Caco-2 (cell line): ENCODE measurements around the gene THADA. TPM values are rescaled to one million over a fixed set of nuclear protein-coding genes. Genes with fewer than 3 reads are reported as not detected.

Experiments
- BruUV-seq: library from RNA; stranded (reverse); fragments of 400-500 nt; replicated peaks from 2 replicates; lab custom pipeline; 2021; lab: Mats Ljungman, UMichigan
- CTCF ChIA-PET: fragments of 300-600 bp; sonication (Branson Sonifier 250); formaldehyde crosslinking; loops from one replicate; lab custom pipeline; 2022; ENCODE audit warnings: antibody characterized with exemption; lab: Charles Lee
- POLR2A ChIA-PET: fragments of 300-600 bp; sonication (Branson Sonifier 250); formaldehyde crosslinking; loops from one replicate; lab custom pipeline; 2022; ENCODE audit warnings: antibody characterized with exemption; lab: Charles Lee
- DNase-seq, 2 experiments: peaks; one replicate each; pipeline versions ENCODE4 v3.0.0 to v3.0.0-alpha.2; 2020 to 2022
- H3K27me3 ChIP-seq: replicated peaks from 2 replicates; pipeline ENCODE4 v1.6.0; 2011; ENCODE audit warnings: low read length; ENCODE audit not compliant: control insufficient read depth, insufficient read depth
- H3K36me3 ChIP-seq: 2 replicates; pipeline ENCODE4 v1.5.1; 2011; ENCODE audit warnings: low read length; ENCODE audit not compliant: control insufficient read depth, insufficient read depth
- H3K4me1 ChIP-seq: fragments of 250-450 bp; sonication (Bioruptor Pico); 2 replicates; pipeline ENCODE4 v1.5.1; 2020; ENCODE audit warnings: mild to moderate bottlenecking
- H3K4me3 ChIP-seq: 2 replicates; pipeline ENCODE4 v1.5.1; 2011; ENCODE audit warnings: low read depth, mild to moderate bottlenecking, control low read depth, low read length
- H3K9me3 ChIP-seq: fragments of 250-450 bp; sonication (Bioruptor Pico); 2 replicates; pipeline ENCODE4 v1.5.1; 2020; ENCODE audit warnings: mild to moderate bottlenecking, moderate library complexity
- H3K27ac Mint-ChIP-seq: one replicate; pipeline ENCODE4 v1.8.0; 2022; ENCODE audit warnings: mixed read lengths; ENCODE audit not compliant: unreplicated experiment
- H3K27me3 Mint-ChIP-seq: one replicate; pipeline ENCODE4 v1.8.0; 2022; ENCODE audit warnings: mixed read lengths; ENCODE audit not compliant: insufficient read depth, unreplicated experiment
- H3K36me3 Mint-ChIP-seq: one replicate; pipeline ENCODE4 v1.8.0; 2022; ENCODE audit warnings: mild to moderate bottlenecking, mixed read lengths; ENCODE audit not compliant: insufficient read depth, unreplicated experiment
- H3K4me1 Mint-ChIP-seq: one replicate; pipeline ENCODE4 v1.8.0; 2022; ENCODE audit warnings: low read depth, mixed read lengths; ENCODE audit not compliant: unreplicated experiment
- H3K4me3 Mint-ChIP-seq: one replicate; pipeline ENCODE4 v1.8.0; 2022; ENCODE audit warnings: mild to moderate bottlenecking, moderate library complexity, mixed read lengths; ENCODE audit not compliant: unreplicated experiment
- H3K9me3 Mint-ChIP-seq: one replicate; pipeline ENCODE4 v1.8.0; 2022; ENCODE audit warnings: mixed read lengths; ENCODE audit not compliant: unreplicated experiment
- intact Hi-C: fragments of 100-400 bp; cut with micrococcal nuclease; formaldehyde crosslinking; loops from one replicate; pipeline ENCODE4 v1.10.0; 2022; ENCODE audit not compliant: unreplicated experiment
- total RNA-seq: library from RNA; stranded (reverse); gene quantifications from 2 replicates; pipeline ENCODE4 v1.2.3, GENCODE V29; 2022
- TF ChIP-seq, protein P1 (sequence below), 2 experiments: fragments of 200-600 bp in 1 of 2; IDR thresholded peaks; 1 replicate in 1 of 2; 2 replicates in 1 of 2; pipeline versions ENCODE4 v1.5.1 to v1.8.0; 2011 to 2022; ENCODE audit warnings: antibody characterized with exemption in 1 of 2, control low read depth in 1 of 2, inconsistent platforms in 1 of 2, low read depth in 1 of 2, low read length in 1 of 2, mild to moderate bottlenecking in 1 of 2, moderate library complexity in 1 of 2; ENCODE audit not compliant: insufficient read depth in 1 of 2, severe bottlenecking in 1 of 2, unreplicated experiment in 1 of 2

The THADA gene
- total RNA-seq, 1 experiment from 2014 or later, result 33.8 TPM

DNA sequence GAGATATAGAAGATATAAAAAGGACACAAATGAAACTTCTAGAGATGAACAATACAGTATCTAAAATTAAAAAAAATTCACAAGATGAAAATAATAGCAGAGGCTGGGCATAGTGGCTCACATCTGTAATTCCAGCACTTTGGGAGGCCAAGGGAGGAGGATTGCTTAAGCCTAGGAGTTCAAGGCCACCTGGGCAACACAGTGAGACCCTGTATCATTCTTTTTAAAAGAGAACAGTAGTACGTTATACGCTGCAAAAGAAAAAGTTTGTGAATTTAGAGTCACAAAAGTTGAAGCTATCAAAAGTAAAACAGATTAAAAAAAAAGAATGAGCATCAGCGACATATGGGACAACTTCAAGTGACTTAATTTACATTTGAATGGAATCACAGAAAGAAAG, 287.9 kb downstream of the THADA start:
- BruUV-seq, result no TSS peak
- Mint-ChIP-seq H3K9me3 (no peaks in the 10 kb centered on the region), H3K27ac (no peak overlapping the region), H3K36me3 (no peaks in the 10 kb centered on the region), H3K27me3 (no peaks in the 10 kb centered on the region), H3K4me1 (peaks cover 7% of the 10 kb centered on the region), H3K4me3 (no peak overlapping the region)
- H3K27me3 ChIP-seq, result no peaks in the 10 kb centered on the region
- no peak for DNase-seq
- intact Hi-C loops, result no loop called here
- TF ChIP-seq, protein P1, sequence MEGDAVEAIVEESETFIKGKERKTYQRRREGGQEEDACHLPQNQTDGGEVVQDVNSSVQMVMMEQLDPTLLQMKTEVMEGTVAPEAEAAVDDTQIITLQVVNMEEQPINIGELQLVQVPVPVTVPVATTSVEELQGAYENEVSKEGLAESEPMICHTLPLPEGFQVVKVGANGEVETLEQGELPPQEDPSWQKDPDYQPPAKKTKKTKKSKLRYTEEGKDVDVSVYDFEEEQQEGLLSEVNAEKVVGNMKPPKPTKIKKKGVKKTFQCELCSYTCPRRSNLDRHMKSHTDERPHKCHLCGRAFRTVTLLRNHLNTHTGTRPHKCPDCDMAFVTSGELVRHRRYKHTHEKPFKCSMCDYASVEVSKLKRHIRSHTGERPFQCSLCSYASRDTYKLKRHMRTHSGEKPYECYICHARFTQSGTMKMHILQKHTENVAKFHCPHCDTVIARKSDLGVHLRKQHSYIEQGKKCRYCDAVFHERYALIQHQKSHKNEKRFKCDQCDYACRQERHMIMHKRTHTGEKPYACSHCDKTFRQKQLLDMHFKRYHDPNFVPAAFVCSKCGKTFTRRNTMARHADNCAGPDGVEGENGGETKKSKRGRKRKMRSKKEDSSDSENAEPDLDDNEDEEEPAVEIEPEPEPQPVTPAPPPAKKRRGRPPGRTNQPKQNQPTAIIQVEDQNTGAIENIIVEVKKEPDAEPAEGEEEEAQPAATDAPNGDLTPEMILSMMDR (IDR thresholded peaks at IDR 0.05; ENCODE audit: insufficient read depth in 1 of 2, low read depth in 1 of 2, low read length in 1 of 2, severe bottlenecking in 1 of 2, unreplicated experiment in 1 of 2), result no peak
- ChIA-PET POLR2A (no interaction called here), CTCF (no interaction called here)
- no peaks in the 10 kb centered on the region for H3K36me3 ChIP-seq
- H3K4me1 ChIP-seq, result peaks cover 6% of the 10 kb centered on the region; the same call in 1 of the 2 replicates
- H3K4me3 ChIP-seq, result no peak overlapping the region
- no peaks in the 10 kb centered on the region for H3K9me3 ChIP-seq

DNA sequence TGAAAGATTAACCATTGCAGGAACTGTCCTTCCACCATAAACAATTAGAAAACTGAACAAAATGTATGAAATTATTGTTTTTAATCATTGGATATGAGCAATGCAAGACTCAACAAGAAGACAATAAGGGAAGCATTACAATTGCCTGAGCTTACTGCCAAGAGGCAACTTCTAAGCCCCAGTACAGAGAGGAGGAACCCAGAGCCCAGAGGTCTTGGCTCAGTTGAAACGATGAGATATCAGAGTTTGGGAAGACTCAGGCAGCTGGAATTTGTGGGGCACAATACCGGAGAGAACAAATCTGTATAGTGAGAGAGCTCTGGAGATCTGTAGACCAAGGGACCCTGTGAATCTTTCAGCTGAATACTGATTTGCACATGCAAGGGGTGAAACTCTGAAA, 288.8 kb downstream of the THADA start:
- CTCF ChIA-PET, result no interaction called here
- no peaks in the 10 kb centered on the region for H3K27me3 Mint-ChIP-seq

DNA sequence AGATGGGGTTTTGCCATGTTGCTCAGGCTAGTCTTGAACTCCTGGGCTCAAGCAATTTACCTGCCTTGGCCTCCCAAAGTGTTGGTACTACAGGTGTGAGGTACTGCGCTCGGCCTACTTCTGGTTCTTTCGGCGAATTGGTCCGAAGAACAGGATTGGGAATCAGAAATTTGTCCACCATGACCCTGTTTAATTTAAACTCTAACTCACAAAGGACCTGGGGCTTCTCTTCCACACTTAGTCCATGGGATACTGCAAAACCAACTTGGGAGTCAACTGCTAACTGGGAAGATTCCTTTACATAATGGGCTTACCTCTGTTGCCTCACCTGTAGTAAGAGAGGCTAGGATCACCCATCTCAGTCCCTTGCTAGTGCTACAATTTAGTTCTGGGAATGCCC, 289.6 kb downstream of the THADA start:
- Mint-ChIP-seq H3K9me3 (no peaks in the 10 kb centered on the region), H3K4me1 (peaks cover 7% of the 10 kb centered on the region), H3K27ac (no peak overlapping the region), H3K4me3 (no peak overlapping the region), H3K27me3 (no peaks in the 10 kb centered on the region), H3K36me3 (no peaks in the 10 kb centered on the region)
- no peaks in the 10 kb centered on the region for H3K9me3 ChIP-seq
- POLR2A ChIA-PET, result no interaction called here
- H3K27me3 ChIP-seq, result no peaks in the 10 kb centered on the region
- no TSS peak for BruUV-seq
- CTCF ChIA-PET, result no interaction called here
- no peaks in the 10 kb centered on the region; the same call in 1 of the 2 replicates for H3K36me3 ChIP-seq
- intact Hi-C loops, result no loop called here
- TF ChIP-seq, protein P1 (IDR thresholded peaks at IDR 0.05; ENCODE audit: insufficient read depth in 1 of 2, low read depth in 1 of 2, low read length in 1 of 2, severe bottlenecking in 1 of 2, unreplicated experiment in 1 of 2), result no peak
- DNase-seq, result no peak
- peaks cover 6% of the 10 kb centered on the region; the same call in 1 of the 2 replicates for H3K4me1 ChIP-seq
- H3K4me3 ChIP-seq, result no peak overlapping the region

More for the DNA sequence above, 288.8 kb downstream of the THADA start:
- no peaks in the 10 kb centered on the region for H3K9me3 ChIP-seq
- BruUV-seq, result no TSS peak
- H3K4me1 Mint-ChIP-seq, result peaks cover 7% of the 10 kb centered on the region
- no peak for DNase-seq
- H3K4me3 Mint-ChIP-seq, result no peak overlapping the region
- no peaks in the 10 kb centered on the region for H3K9me3 Mint-ChIP-seq
- intact Hi-C loops, result no loop called here
- POLR2A ChIA-PET, result no interaction called here
- no peaks in the 10 kb centered on the region for H3K36me3 Mint-ChIP-seq
- TF ChIP-seq, protein P1 (IDR thresholded peaks at IDR 0.05; ENCODE audit: insufficient read depth in 1 of 2, low read depth in 1 of 2, low read length in 1 of 2, severe bottlenecking in 1 of 2, unreplicated experiment in 1 of 2), result no peak
- H3K4me1 ChIP-seq, result peaks cover 6% of the 10 kb centered on the region; the same call in 1 of the 2 replicates
- H3K4me3 ChIP-seq, result no peak overlapping the region
- no peaks in the 10 kb centered on the region for H3K27me3 ChIP-seq
- H3K36me3 ChIP-seq, result no peaks in the 10 kb centered on the region; the same call in 1 of the 2 replicates
- no peak overlapping the region for H3K27ac Mint-ChIP-seq
